IMR-90 (cell line): ENCODE data around the gene CHRNG. TPM values are rescaled to one million over a fixed set of nuclear protein-coding genes. Genes with fewer than 3 reads are reported as not detected.

Experiments
- ATAC-seq: fragments of 200-7000 bp; cut with Tn5 transposase; 2 replicates; pipeline ENCODE4 v1.9.1; 2020; ENCODE audit warnings: low read depth, mild to moderate bottlenecking, moderate library complexity
- BruUV-seq: library from RNA; stranded (reverse); fragments of 400-500 nt; replicated peaks from 2 replicates; lab custom pipeline; 2021; lab: Mats Ljungman, UMichigan
- CTCF ChIA-PET: fragments of 300-600 bp; formaldehyde crosslinking; extraction: SDS; loops from one replicate; lab custom pipeline; 2021; ENCODE audit warnings: antibody characterized with exemption; lab: Yijun Ruan, JAX
- POLR2A ChIA-PET: fragments of 300-600 bp; sonication (Branson Sonifier 250); formaldehyde crosslinking; loops from one replicate; lab custom pipeline; 2022; ENCODE audit warnings: antibody characterized with exemption; ENCODE audit not compliant: unreplicated experiment; lab: Charles Lee
- DNase-seq: peaks from one replicate; pipeline ENCODE4 v3.0.0; 2013
- H2AFZ ChIP-seq: replicated peaks from 2 replicates; pipeline ENCODE3; 2013; ENCODE audit warnings: low read length, mild to moderate bottlenecking; ENCODE audit not compliant: poor library complexity
- H2AK5ac ChIP-seq: 2 replicates; pipeline ENCODE4 v1.6.1; 2013; ENCODE audit warnings: low read depth, low read length, inconsistent platforms
- H2AK9ac ChIP-seq: replicated peaks from 2 replicates; pipeline ENCODE3; 2013; ENCODE audit warnings: mild to moderate bottlenecking, low read depth, low read length, moderate library complexity; ENCODE audit not compliant: poor library complexity
- H2BK120ac ChIP-seq: 2 replicates; pipeline ENCODE4 v1.6.1; 2013; ENCODE audit warnings: low read depth, low read length, inconsistent platforms
- H2BK15ac ChIP-seq: 3 replicates; pipeline ENCODE4 v1.6.1; 2013; ENCODE audit warnings: low read depth, low read length, inconsistent platforms
- H2BK20ac ChIP-seq: 2 replicates; pipeline ENCODE4 v1.6.1; 2013; ENCODE audit warnings: low read depth, mild to moderate bottlenecking, inconsistent platforms, low read length, moderate library complexity
- H2BK5ac ChIP-seq: 2 replicates; pipeline ENCODE4 v1.6.1; 2013; ENCODE audit warnings: mild to moderate bottlenecking, low read depth, low read length, inconsistent platforms; ENCODE audit not compliant: poor library complexity, severe bottlenecking
- H3K14ac ChIP-seq: replicated peaks from 2 replicates; pipeline ENCODE4 v1.6.1; 2013; ENCODE audit warnings: low read depth, low read length, inconsistent platforms
- H3K18ac ChIP-seq: 2 replicates; pipeline ENCODE4 v1.6.1; 2013; ENCODE audit warnings: low read depth, low read length, control low read depth
- H3K23ac ChIP-seq: 2 replicates; pipeline ENCODE4 v1.6.1; 2013; ENCODE audit warnings: low read depth, low read length, inconsistent platforms
- H3K27ac ChIP-seq: 2 replicates; pipeline ENCODE4 v1.5.1; 2013; ENCODE audit warnings: mild to moderate bottlenecking, control low read depth, low read length; ENCODE audit not compliant: insufficient read depth
- H3K27me3 ChIP-seq: 2 replicates; pipeline ENCODE4 v1.6.1; 2013; ENCODE audit warnings: low read length; ENCODE audit not compliant: control insufficient read depth, insufficient read depth
- H3K36me3 ChIP-seq: 2 replicates; pipeline ENCODE4 v1.6.1; 2013; ENCODE audit warnings: low read length, mixed read lengths; ENCODE audit not compliant: control insufficient read depth, insufficient read depth
- H3K4ac ChIP-seq: 2 replicates; pipeline ENCODE4 v1.6.1; 2013; ENCODE audit warnings: low read depth, low read length, inconsistent platforms
- H3K4me1 ChIP-seq: 2 replicates; pipeline ENCODE4 v1.6.1; 2013; ENCODE audit warnings: low read length, mixed read lengths; ENCODE audit not compliant: control insufficient read depth, insufficient read depth
- H3K4me2 ChIP-seq: 2 replicates; pipeline ENCODE4 v1.6.1; 2013; ENCODE audit warnings: low read depth, mild to moderate bottlenecking, control low read depth, low read length, moderate library complexity
- H3K4me3 ChIP-seq: 2 replicates; pipeline ENCODE4 v1.5.1; 2013; ENCODE audit warnings: low read depth, mild to moderate bottlenecking, control low read depth, low read length, moderate library complexity; ENCODE audit not compliant: insufficient read depth
- H3K56ac ChIP-seq: 2 replicates; pipeline ENCODE4 v1.6.1; 2013; ENCODE audit warnings: low read length, inconsistent platforms; ENCODE audit not compliant: insufficient read depth; ENCODE audit errors: extremely low read depth
- H3K79me1 ChIP-seq, 2 experiments: 2 replicates each; pipeline ENCODE4 v1.6.1; 2013; ENCODE audit warnings: low read length in 2 of 2, inconsistent platforms in 1 of 2, low read depth in 1 of 2
- H3K9ac ChIP-seq: 2 replicates; pipeline ENCODE4 v1.6.1; 2013; ENCODE audit warnings: low read depth, low read length, control low read depth
- H3K9me1 ChIP-seq: 2 replicates; pipeline ENCODE4 v1.6.1; 2013; ENCODE audit warnings: low read length, inconsistent platforms; ENCODE audit not compliant: insufficient read depth
- H3K9me3 ChIP-seq: 2 replicates; pipeline ENCODE4 v1.6.1; 2013; ENCODE audit warnings: low read length; ENCODE audit not compliant: control insufficient read depth, insufficient read depth
- H4K20me1 ChIP-seq: 2 replicates; pipeline ENCODE4 v1.6.1; 2013; ENCODE audit warnings: low read length, inconsistent platforms; ENCODE audit not compliant: insufficient read depth
- H4K5ac ChIP-seq: 2 replicates; pipeline ENCODE4 v1.6.1; 2013; ENCODE audit warnings: mild to moderate bottlenecking, low read depth, low read length, control low read depth
- H4K8ac ChIP-seq, 2 experiments: 2 replicates each; pipeline ENCODE4 v1.6.1; 2013; ENCODE audit warnings: low read depth in 2 of 2, low read length in 2 of 2, control low read depth in 1 of 2, inconsistent platforms in 1 of 2
- H4K91ac ChIP-seq: 2 replicates; pipeline ENCODE4 v1.6.1; 2013; ENCODE audit warnings: low read depth, low read length, inconsistent platforms; ENCODE audit not compliant: insufficient read depth
- CEBPB ChIP-seq: IDR thresholded peaks from 2 replicates; pipeline ENCODE4 v1.6.1; 2012; ENCODE audit warnings: low read depth, low read length, improper control_type of control experiment
- CHD1 ChIP-seq: IDR thresholded peaks from 2 replicates; pipeline ENCODE4 v1.6.1; 2012; ENCODE audit warnings: low read depth, low read length, improper control_type of control experiment
- MAFK ChIP-seq: IDR thresholded peaks from 2 replicates; pipeline ENCODE4 v1.6.1; 2012; ENCODE audit warnings: low read depth, low read length, improper control_type of control experiment
- USF2 ChIP-seq: fragments of 150-350 bp; IDR thresholded peaks from 2 replicates; pipeline ENCODE4 v1.6.1; 2017; ENCODE audit warnings: mild to moderate bottlenecking, antibody characterized with exemption, low read length, low read depth
- WGBS, 2 experiments: methylation state at CpG; one replicate each; pipeline versions ENCODE4 v1.1.5 to v1.1.7; 2013; ENCODE audit warnings: missing lambda C conversion rate in 2 of 2; ENCODE audit not compliant: insufficient read length in 1 of 2; ENCODE audit errors: extremely low coverage in 2 of 2; 5-methylcytosine and 5-hydroxymethylcytosine counted together
- dilution Hi-C: fragments of 300-500 bp; cut with HindIII; formaldehyde crosslinking; loops from one replicate; pipeline ENCODE4 v1.14.3; 2018; ENCODE audit warnings: low sequenced_read_pairs; ENCODE audit not compliant: unreplicated experiment
- in situ Hi-C: fragments of 300-500 bp; cut with MboI; formaldehyde crosslinking; loops from 3 replicates; pipeline ENCODE4 v1.14.3; 2019; ENCODE audit warnings: low sequenced_read_pairs, inconsistent platforms, mixed read lengths
- intact Hi-C: fragments of 100-400 bp; cut with micrococcal nuclease; formaldehyde crosslinking; loops from 2 replicates; pipeline ENCODE4 v1.10.0; 2022
- polyA plus RNA-seq, 3 experiments: library from polyadenylated mRNA; depleted of rRNA; stranded (reverse); fragments of >200 nt; gene quantifications; 2 replicates each; pipeline ENCODE4 v1.2.3, GENCODE V29; 2012; ENCODE audit warnings: low replicate concordance in 1 of 3
- total RNA-seq: library from RNA; depleted of rRNA; stranded (reverse); fragments of >200 nt; gene quantifications from 2 replicates; pipeline ENCODE4 v1.2.3, GENCODE V29; 2012

CHRNG gene
- total and polyA plus RNA-seq, 2 of the 4 experiments (the other 2 are of a cell fraction): not detected

- Histone ChIP-seq H3K36me3 (no peaks in the 10 kb centered on the region), H2AK9ac (no peak within 1 kb of the TSS), H4K8ac (no peak within 1 kb of the TSS), H3K18ac (no peak within 1 kb of the TSS), H2AK5ac (no peak within 1 kb of the TSS), H3K4me1 (no peaks in the 10 kb centered on the region), H3K9me1 (no peaks in the 10 kb centered on the region), H2BK20ac (no peak within 1 kb of the TSS), H4K5ac (no peak within 1 kb of the TSS), H3K23ac (no peak within 1 kb of the TSS), H3K9ac (no peak within 1 kb of the TSS), H2BK5ac (no peak within 1 kb of the TSS), H2BK15ac (no peak within 1 kb of the TSS), H3K79me1 (no peaks in the 10 kb centered on the region), H3K4ac (no peak within 1 kb of the TSS), H3K9me3 (no peaks in the 10 kb centered on the region), H3K56ac (no peak within 1 kb of the TSS), H3K4me3 (no peak within 1 kb of the TSS), H2AFZ (no peak within 1 kb of the TSS), H3K4me2 (no peak within 1 kb of the TSS), H3K14ac (no peak within 1 kb of the TSS), H2BK120ac (no peak within 1 kb of the TSS), H4K91ac (no peak within 1 kb of the TSS), H3K27me3 (peaks cover 63% of the 10 kb centered on the region), H3K27ac (no peak within 1 kb of the TSS), H4K20me1 (no peaks in the 10 kb centered on the region)
- intact Hi-C loops (no loop called here), dilution Hi-C loops (no loop called here), in situ Hi-C loops (no loop called here)
- 0% methylated on average over 2 of the region's 18 CpGs; no CpG with 5 or more reads in 1 of the 2 experiments for WGBS, 2 experiments
- ChIA-PET CTCF (no interaction called here), POLR2A (no interaction called here)
- BruUV-seq: no TSS peak
- ATAC-seq: peak; percentile 8; the same call in 1 of the 2 replicates
- TF ChIP-seq MAFK: no peak
- TF ChIP-seq USF2: no peak
- no peak for TF ChIP-seq CEBPB
- TF ChIP-seq CHD1: no peak
- no peak for DNase-seq
Observed at GRCh38 chr2:232525791-232526371, 13.6 kb upstream of the CHRNG start, which contains the start of gene CHRND. CHRND (plus strand) TSS chr2:232526160; CDS start chr2:232526216, 56 bp downstream.
